Measurements from ENCODE around the gene NEDD4. TPM values are rescaled to one million over a fixed set of nuclear protein-coding genes. Genes with fewer than 3 reads are reported as not detected.

Gene NEDD4
- total and polyA plus RNA-seq, 2 of the 4 experiments (the other 2 are of a cell fraction), result 27.4 to 80.7 TPM

- H3K9me3 ChIP-seq (ENCODE audit: control insufficient read depth, insufficient read depth, low read length), result no peaks in the 10 kb centered on the region
- H3K4me2 ChIP-seq (ENCODE audit: low read depth, low read length), result no peak overlapping the region
- no peak overlapping the region for H2BK20ac ChIP-seq (ENCODE audit: low read depth, low read length)
- no peaks in the 10 kb centered on the region for H3K36me3 ChIP-seq (ENCODE audit: control insufficient read depth, insufficient read depth, low read length)
- H3K27ac ChIP-seq (ENCODE audit: insufficient read depth, low read length), result no peak overlapping the region
- H3K9ac ChIP-seq (ENCODE audit: low read depth, low read length), result no peak overlapping the region
- dilution Hi-C loops (cut with HindIII; ENCODE audit: low sequenced_read_pairs, unreplicated experiment) (no loop called here), in situ Hi-C loops (cut with MboI; ENCODE audit: low sequenced_read_pairs) (no loop called here), intact Hi-C loops (cut with micrococcal nuclease) (no loop called here)
- no peak overlapping the region for H2AK9ac ChIP-seq (replicated peaks; ENCODE audit: low read depth, low read length, poor library complexity)
- TF ChIP-seq CHD1 (IDR thresholded peaks at IDR 0.05; ENCODE audit: low read depth, low read length) (no peak), CEBPB (IDR thresholded peaks at IDR 0.05; ENCODE audit: low read depth, low read length) (no peak), FOS (IDR thresholded peaks at IDR 0.05; ENCODE audit: low read depth, low read length) (no peak)
- H3K4ac ChIP-seq (ENCODE audit: low read depth, low read length), result no peak overlapping the region
- no peak overlapping the region for H4K8ac ChIP-seq (ENCODE audit: low read depth in 2 of 2, low read length in 2 of 2)
- H2AK5ac ChIP-seq (ENCODE audit: low read depth, low read length), result no peak overlapping the region
- no peak overlapping the region for H3K14ac ChIP-seq (replicated peaks; ENCODE audit: low read depth, low read length)
- H3K56ac ChIP-seq (ENCODE audit: extremely low read depth, insufficient read depth, low read length), result no peak overlapping the region
- H3K18ac ChIP-seq (ENCODE audit: low read depth, low read length), result no peak overlapping the region
- no peak overlapping the region for H4K5ac ChIP-seq (ENCODE audit: low read depth, low read length)
- H2BK5ac ChIP-seq (ENCODE audit: low read depth, low read length, poor library complexity, severe bottlenecking), result no peak overlapping the region
- peaks cover 7% of the 10 kb centered on the region; the same call in 1 of the 2 replicates for H3K9me1 ChIP-seq (ENCODE audit: insufficient read depth, low read length)
- H2BK120ac ChIP-seq (ENCODE audit: low read depth, low read length), result no peak overlapping the region
- H3K4me1 ChIP-seq (ENCODE audit: control insufficient read depth, insufficient read depth, low read length), result peaks cover 3% of the 10 kb centered on the region
- no peaks in the 10 kb centered on the region; the same call in 1 of the 2 replicates for H4K20me1 ChIP-seq (ENCODE audit: insufficient read depth, low read length)
- H3K4me3 ChIP-seq (ENCODE audit: insufficient read depth, low read depth, low read length), result no peak overlapping the region
- no peak overlapping the region for H2AFZ ChIP-seq (replicated peaks; ENCODE audit: low read length, poor library complexity)
- H3K79me1 ChIP-seq (ENCODE audit: low read depth in 1 of 2, low read length in 2 of 2), result no peaks in the 10 kb centered on the region
- ChIA-PET CTCF (interaction anchor here (0.7 to 1.0 kb wide), 3 partner anchors 9 to 171 kb away, joined by 3 to 4 read pairs (median 4); no protein-coding TSS in a partner anchor), POLR2A (ENCODE audit: unreplicated experiment) (no interaction called here)
- DNase-seq (no peak), ATAC-seq (ENCODE audit: low read depth) (no peak)
- no TSS peak for BruUV-seq (replicated peaks)
- 53% methylated on average over 4 of the region's 5 CpGs; no CpG with 5 or more reads in 1 of the 2 experiments for WGBS, 2 experiments (ENCODE audit: extremely low coverage in 2 of 2, insufficient read length in 1 of 2)
- H4K91ac ChIP-seq (ENCODE audit: insufficient read depth, low read depth, low read length), result no peak overlapping the region
- H3K23ac ChIP-seq (ENCODE audit: low read depth, low read length), result no peak overlapping the region
- no peak overlapping the region for H2BK15ac ChIP-seq (ENCODE audit: low read depth, low read length)
- no peaks in the 10 kb centered on the region; the same call in 1 of the 2 replicates for H3K27me3 ChIP-seq (ENCODE audit: control insufficient read depth, insufficient read depth, low read length)
Measured at GRCh38 chr15:55820043-55820442, 173.4 kb downstream of the NEDD4 start.

All from IMR-90 (cell line).